Uterus (tissue), 4 donors: ENCODE measurements around the gene ATP6V0E1. TPM values are rescaled to one million over a fixed set of nuclear protein-coding genes. Genes with fewer than 3 reads are reported as not detected.

ENCODE experiments used
- DNase-seq, 2 donors: peaks; one replicate each; pipeline ENCODE4 v3.0.0-alpha.2; 2019 to 2020
- H3K27ac ChIP-seq, 2 donors: fragments of 200-600 bp; sonication (generic); 1 replicate in 1 of 2; 2 replicates in 1 of 2; pipeline ENCODE4 v1.5.1; 2016 to 2018
- H3K27me3 ChIP-seq, 2 donors: fragments of 200-600 bp; sonication (generic); one replicate each; pipeline ENCODE4 v1.5.1; 2018 to 2019; ENCODE audit warnings: control low read depth in 1 of 2
- H3K36me3 ChIP-seq, 2 donors: fragments of 200-600 bp; sonication (generic); one replicate each; pipeline ENCODE4 v1.5.1; 2019; ENCODE audit warnings: control low read depth in 1 of 2
- H3K4me1 ChIP-seq, 2 donors: fragments of 200-600 bp; sonication (generic); one replicate each; pipeline ENCODE4 v1.5.1; 2018 to 2019; ENCODE audit warnings: control low read depth in 1 of 2
- H3K4me3 ChIP-seq, 2 donors: fragments of 200-600 bp; sonication (generic); 1 replicate in 1 of 2; 2 replicates in 1 of 2; pipeline ENCODE4 v1.5.1; 2018 to 2019; ENCODE audit warnings: mild to moderate bottlenecking in 1 of 2
- H3K9me3 ChIP-seq, 2 donors: fragments of 200-600 bp; sonication (generic); one replicate each; pipeline ENCODE4 v1.5.1; 2019; ENCODE audit warnings: control low read depth in 1 of 2
- POLR2A ChIP-seq, 2 donors: fragments of 450-650 bp; IDR thresholded peaks; one replicate each; pipeline ENCODE4 v1.6.1; 2016; ENCODE audit warnings: antibody characterized with exemption in 2 of 2, mild to moderate bottlenecking in 1 of 2, moderate library complexity in 1 of 2
- intact Hi-C: fragments of 100-400 bp; cut with DNase I; formaldehyde crosslinking; loops from one replicate; pipeline ENCODE4 v1.15.1; 2023; ENCODE audit warnings: low total_unique reads
- total RNA-seq, 4 donors: library from RNA; depleted of rRNA in 3 of 4; stranded (reverse); fragments of >200 nt in 3 of 4; gene quantifications; one replicate each; pipeline versions ENCODE4 v1.1.0 to v1.2.4, GENCODE V29; 2014 to 2023
- TF ChIP-seq, protein P1 (sequence below), 4 experiments: fragments of 200-600 bp in 2 of 4; fragments of 450-650 bp in 2 of 4; sonication (generic) in 2 of 4; IDR thresholded peaks; one replicate each; pipeline ENCODE4 v1.5.1; 2016 to 2019; ENCODE audit warnings: antibody characterized with exemption in 4 of 4, mild to moderate bottlenecking in 2 of 4, moderate library complexity in 1 of 4
- donor health status: DM: yes; HTN: yes; CAD: no.

ATP6V0E1 gene
- total RNA-seq, 4 donors from 2014 or later, result 75.6 to 159 (median 137) TPM

GRCh38 chr5:172956936-172957335, 26.6 kb upstream of the ATP6V0E1 start:
- DNase-seq, result no peak
- intact Hi-C loops, result no loop called here
- H3K4me1 ChIP-seq, result peaks cover 4 to 14% of the 10 kb centered on the region in 2 donors
- H3K36me3 ChIP-seq, result no peaks in the 10 kb centered on the region
- H3K4me3 ChIP-seq, result no peak overlapping the region
- TF ChIP-seq POLR2A (IDR thresholded peaks at IDR 0.05), result no peak
- TF ChIP-seq, protein P1, sequence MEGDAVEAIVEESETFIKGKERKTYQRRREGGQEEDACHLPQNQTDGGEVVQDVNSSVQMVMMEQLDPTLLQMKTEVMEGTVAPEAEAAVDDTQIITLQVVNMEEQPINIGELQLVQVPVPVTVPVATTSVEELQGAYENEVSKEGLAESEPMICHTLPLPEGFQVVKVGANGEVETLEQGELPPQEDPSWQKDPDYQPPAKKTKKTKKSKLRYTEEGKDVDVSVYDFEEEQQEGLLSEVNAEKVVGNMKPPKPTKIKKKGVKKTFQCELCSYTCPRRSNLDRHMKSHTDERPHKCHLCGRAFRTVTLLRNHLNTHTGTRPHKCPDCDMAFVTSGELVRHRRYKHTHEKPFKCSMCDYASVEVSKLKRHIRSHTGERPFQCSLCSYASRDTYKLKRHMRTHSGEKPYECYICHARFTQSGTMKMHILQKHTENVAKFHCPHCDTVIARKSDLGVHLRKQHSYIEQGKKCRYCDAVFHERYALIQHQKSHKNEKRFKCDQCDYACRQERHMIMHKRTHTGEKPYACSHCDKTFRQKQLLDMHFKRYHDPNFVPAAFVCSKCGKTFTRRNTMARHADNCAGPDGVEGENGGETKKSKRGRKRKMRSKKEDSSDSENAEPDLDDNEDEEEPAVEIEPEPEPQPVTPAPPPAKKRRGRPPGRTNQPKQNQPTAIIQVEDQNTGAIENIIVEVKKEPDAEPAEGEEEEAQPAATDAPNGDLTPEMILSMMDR (IDR thresholded peaks at IDR 0.05), result no peak
- peak overlapping the region in 1 of 2 donors; percentile 81 for H3K27ac ChIP-seq
- no peaks in the 10 kb centered on the region for H3K27me3 ChIP-seq
- H3K9me3 ChIP-seq, result no peaks in the 10 kb centered on the region

GRCh38 chr5:172957458-172957857, 26.1 kb upstream of the ATP6V0E1 start:
- Histone ChIP-seq H3K4me3 (no peak overlapping the region), H3K36me3 (no peaks in the 10 kb centered on the region), H3K4me1 (peaks cover 4 to 14% of the 10 kb centered on the region in 2 donors), H3K9me3 (no peaks in the 10 kb centered on the region), H3K27me3 (no peaks in the 10 kb centered on the region), H3K27ac (peak overlapping the region in 1 of 2 donors; percentile 11)
- intact Hi-C loops, result no loop called here
- TF ChIP-seq, protein P1 (IDR thresholded peaks at IDR 0.05), result no peak
- no peak for TF ChIP-seq POLR2A (IDR thresholded peaks at IDR 0.05)
- DNase-seq, result no peak

- Histone ChIP-seq H3K4me3 (peak overlapping the region; percentile 54 to 82), H3K36me3 (no peaks in the 10 kb centered on the region), H3K4me1 (peaks cover 4 to 14% of the 10 kb centered on the region in 2 donors), H3K27ac (peak overlapping the region; percentile 76 to 84), H3K27me3 (no peaks in the 10 kb centered on the region), H3K9me3 (no peaks in the 10 kb centered on the region)
- TF ChIP-seq, protein P1 (IDR thresholded peaks at IDR 0.05), result no peak
- TF ChIP-seq POLR2A (IDR thresholded peaks at IDR 0.05), result no peak
- DNase-seq, result peak; percentile 61 to 68
- intact Hi-C loops, result no loop called here
These were observed 25.1 kb upstream of the ATP6V0E1 start for GRCh38 chr5:172958331-172959046.

DNA sequence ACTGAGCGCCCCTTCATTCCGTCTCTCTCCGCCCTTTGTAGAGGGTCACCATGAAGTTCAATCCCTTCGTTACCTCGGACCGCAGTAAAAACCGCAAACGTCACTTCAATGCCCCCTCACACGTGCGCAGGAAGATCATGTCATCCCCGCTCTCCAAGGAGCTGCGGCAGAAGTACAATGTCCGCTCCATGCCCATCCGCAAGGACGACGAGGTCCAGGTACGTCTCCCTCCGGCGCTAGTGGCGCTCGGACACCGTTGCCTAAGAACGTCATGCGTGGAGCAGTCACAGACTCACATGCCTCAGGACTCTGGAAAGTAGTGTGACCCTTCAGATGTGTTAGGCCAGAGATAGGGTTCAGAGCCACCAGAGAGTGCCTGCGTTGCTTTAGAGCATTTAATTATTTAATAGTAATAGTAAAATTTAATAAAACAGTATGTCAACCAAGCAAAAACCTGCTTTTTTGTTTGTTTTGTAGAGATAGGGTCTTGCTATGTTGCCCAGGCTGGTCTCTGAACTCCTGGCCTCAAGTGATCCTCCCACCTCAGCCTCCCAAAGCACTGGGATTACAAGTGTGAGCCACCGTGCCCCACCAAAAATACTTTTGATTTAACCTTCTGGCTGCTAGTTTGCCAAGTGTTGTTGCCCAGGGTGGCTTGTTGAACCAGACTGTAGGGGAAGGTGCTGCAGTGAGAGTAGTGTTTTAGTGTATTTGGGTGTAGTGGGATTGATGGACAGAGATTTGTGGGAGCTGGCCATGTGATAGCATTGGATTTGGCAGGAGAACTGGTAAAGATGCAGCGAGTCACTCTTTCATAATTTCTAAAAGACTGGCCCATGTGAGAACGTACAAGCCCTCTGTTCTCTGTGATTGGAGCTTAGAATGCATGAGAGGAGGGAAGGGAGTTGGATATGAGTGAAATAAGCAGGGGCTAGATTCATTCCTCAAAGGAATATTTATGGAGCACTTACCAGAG, 23.5 kb upstream of the ATP6V0E1 start:
- Histone ChIP-seq H3K27me3 (no peaks in the 10 kb centered on the region), H3K27ac (peak overlapping the region; percentile 76 to 84), H3K4me1 (peaks cover 4 to 14% of the 10 kb centered on the region in 2 donors), H3K36me3 (no peaks in the 10 kb centered on the region), H3K4me3 (peak overlapping the region; percentile 54 to 82), H3K9me3 (no peaks in the 10 kb centered on the region)
- DNase-seq, result no peak
- intact Hi-C loops, result no loop called here
- TF ChIP-seq, protein P1 (IDR thresholded peaks at IDR 0.05), result no peak
- no peak for TF ChIP-seq POLR2A (IDR thresholded peaks at IDR 0.05)
